CD4-positive, alpha-beta T cell treated with Interferon gamma for 1 hour (primary cell): ENCODE results near the gene VCPKMT.
A peak's percentile ranks its signal among the peaks of the same experiment; 100 is the strongest.

Experiments used
- DNase-seq: peaks from one replicate; pipeline ENCODE4 v3.0.0-alpha.2; 2020

The VCPKMT gene

DNA sequence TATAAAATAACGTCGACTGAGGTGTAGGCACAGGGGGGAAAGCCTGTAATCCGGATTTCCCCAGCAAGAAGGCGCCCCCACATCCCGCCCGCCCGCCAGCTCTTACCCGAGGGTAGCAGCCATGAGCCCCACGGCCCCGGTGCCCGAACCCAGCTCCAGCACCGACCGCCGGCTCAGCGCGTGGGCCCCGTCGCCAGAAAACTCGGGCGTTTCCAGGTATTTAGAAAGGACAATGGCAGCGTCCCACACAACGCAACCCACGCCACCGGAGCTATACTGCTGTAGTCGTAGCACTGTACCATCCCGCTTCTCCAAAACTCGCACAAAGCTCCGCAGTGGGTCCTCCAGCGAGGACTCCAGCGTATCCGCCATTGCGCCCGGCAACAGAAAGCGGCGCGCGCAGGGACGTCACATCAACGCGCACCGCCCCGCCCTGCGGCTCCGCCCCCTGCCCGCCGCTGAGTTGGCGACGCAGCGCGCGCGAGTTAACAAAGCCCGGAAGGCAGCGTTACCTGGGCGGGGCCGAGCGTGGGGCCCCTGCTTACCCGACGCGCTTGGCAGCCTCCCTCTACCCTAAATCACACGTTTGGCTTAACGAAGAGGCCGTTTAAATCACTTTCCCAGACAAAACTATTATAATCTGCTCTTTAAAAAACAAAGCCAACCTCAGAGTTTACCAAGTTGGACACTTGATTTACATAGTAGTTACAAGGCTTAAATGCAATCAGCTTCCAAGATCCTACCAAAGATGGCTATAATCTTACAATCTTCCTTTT, at the start of gene VCPKMT:
TSS of gene VCPKMT (minus strand) at position 392 of the 776 bp plus-strand sequence. CDS start at position 372, 20 bp downstream.
- DNase-seq = peak; percentile 93

DNA sequence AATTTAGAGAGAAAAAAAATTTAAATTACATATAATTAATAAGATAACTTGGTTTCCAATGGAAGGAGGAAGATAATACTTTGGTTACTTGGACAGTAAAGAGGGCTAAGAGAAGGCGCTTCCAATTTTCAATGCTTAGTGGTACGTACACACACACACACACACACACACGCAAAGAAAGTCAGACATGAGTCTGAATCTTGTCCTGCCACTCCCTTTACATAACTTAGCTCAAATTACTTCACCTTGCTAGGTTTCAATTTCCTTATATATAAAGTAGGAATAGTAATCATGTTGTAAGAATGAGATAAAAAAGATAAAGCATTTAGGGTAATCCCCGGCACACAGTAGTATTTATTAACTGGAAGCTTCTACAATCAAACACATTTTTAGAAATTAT, 39.7 kb upstream of the VCPKMT start:
- DNase-seq = no peak

DNA sequence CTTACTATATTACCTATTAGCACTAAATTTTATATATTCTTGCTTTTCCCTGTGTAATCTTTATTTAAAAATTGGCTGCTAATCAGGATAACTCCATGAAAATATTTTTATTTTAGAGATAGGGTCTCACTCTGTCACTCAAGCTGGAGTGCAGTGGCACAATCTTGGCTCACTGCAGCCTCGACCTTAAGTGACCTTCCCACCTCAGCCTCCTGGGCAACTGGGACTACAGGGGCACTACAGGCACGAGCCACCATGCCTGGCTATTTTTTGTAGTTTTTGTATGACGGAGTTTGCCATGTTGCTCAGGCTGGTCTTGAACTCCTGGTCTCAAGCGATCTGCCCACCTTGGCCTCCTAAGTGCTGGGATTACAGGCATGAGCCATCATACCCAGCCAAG, 32.4 kb upstream of the VCPKMT start:
- DNase-seq = no peak

DNA sequence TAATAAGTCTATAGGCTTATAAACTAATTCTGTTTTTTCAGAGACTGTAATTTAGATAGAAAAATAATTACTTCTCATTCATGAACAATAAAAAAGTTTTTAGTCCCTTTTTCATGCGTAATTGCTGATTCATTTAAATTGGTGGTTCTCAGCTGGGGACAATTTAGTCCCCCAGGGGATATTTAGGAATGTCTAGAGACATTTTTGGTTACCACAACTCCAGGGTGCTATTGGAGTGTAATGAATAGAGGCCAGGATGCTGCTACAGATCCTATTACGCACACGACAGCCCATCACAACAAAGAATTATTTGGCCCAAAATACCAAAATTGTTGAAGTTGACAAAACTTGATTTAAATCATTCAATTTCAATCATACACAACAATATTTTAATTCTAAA, 22.8 kb upstream of the VCPKMT start:
- no peak for DNase-seq

DNA sequence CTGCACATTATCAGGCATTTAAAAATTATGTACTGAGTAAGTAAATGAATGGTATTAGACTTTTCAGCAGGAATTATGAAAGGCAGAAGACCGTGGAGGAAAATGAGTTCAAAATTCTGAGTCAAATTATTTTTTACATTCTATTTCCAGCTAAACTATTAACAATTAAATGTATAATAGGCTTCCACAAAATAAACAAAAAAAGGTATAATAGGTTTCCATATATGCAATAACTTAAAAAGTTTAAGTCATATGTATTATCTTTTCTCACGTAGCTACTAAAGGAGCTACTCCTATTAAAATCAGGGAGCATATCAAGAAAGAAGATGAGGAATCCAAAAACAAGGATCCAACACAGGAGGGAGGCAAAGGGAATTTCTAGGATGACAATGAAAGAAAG, 11.4 kb upstream of the VCPKMT start:
- no peak for DNase-seq

DNA sequence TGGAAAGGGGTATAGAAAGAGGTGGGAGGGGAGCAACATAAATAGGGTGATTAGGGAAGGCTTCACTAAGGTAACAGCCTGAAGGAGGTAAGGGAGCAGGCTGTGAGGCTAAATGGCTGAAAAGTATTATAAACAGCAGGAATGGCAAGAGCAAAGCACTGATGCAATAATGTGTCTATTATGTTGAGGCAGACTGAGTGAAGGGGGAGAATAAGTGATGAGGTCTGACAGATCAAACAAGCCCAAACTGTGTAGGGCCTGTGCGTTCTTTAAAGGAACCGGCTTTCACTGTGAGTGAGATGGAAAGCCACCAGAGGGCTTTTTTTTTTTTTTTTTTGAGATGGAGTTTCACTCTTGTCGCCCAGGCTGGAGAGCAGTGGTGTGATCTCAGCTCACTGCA, 6.7 kb upstream of the VCPKMT start:
- DNase-seq = no peak

DNA sequence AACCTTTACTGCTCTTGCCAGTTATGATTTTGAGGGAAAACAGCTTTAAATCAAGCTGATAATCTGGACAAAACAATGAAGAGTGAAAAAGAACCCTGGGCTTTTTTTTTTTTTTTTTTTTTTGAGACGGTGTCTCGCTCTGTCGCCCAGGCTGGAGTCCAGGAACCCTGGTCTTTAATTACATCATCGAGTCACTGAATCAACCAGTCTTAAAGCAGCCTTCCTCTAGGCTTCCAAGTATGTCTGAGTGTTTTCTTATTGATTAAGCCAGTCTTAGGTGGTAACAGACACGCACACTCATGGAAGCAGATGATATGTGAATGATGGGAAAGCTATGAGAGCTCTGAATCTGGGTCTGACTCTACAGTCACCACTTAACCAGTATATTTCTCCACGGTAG, 5.9 kb upstream of the VCPKMT start:
- no peak for DNase-seq

DNA sequence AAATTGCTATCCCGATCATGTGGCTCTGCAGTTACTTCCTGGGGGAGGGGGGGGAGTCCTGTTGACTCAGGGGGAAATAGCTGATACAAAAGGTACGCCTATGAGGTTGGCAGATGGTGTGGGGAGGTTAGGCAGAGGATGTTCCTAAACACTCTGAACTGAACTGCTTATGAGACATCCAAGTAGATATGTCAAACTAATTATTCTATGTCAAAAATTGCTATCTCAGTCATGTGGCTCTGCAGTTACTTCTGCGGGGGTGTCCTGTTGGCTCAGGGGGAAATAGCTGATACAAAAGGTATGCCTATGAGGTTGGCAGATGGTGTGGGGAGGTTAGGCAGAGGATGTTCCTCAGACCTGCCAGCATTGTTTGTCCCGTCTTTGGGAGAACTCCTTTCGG, 5.1 kb upstream of the VCPKMT start:
- DNase-seq = no peak

DNA sequence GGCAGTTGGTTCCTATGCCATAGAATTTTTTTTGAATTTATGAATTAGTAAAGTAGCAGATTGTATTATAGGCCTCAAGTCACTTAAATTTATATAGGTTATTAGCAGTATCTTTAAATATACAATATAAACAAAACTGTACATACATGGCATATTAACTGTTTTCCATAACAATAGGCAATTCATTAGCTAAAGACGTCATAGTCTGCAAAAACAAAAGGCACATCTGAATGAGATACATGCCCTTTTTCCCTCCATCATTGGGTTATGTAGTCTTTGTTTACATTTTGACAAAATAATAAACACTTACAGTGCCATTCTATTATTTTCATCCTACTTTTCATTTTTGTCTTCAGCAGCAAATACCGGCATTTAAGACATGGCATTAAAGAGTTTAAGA, 1.1 kb upstream of the VCPKMT start:
- no peak for DNase-seq

DNA sequence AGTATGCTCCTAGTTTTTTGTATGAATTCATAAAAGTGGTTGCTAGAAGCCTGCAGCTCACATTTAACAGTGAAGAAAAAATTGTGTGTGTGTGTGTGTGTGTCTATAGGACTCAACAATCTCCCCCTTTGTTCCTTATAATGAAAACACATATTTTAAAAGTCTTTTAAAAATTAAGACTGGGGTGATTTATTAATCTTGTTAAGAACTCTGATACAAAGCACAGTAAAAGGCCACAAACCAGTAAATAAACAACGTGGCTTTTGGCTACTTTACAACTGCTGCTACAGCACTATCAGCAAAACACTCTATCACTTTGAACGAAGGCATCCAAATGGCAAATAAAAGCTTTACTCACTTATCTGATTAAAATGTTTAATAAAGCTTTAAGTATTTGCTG, 594 bp upstream of the VCPKMT start:
- no peak for DNase-seq

DNA sequence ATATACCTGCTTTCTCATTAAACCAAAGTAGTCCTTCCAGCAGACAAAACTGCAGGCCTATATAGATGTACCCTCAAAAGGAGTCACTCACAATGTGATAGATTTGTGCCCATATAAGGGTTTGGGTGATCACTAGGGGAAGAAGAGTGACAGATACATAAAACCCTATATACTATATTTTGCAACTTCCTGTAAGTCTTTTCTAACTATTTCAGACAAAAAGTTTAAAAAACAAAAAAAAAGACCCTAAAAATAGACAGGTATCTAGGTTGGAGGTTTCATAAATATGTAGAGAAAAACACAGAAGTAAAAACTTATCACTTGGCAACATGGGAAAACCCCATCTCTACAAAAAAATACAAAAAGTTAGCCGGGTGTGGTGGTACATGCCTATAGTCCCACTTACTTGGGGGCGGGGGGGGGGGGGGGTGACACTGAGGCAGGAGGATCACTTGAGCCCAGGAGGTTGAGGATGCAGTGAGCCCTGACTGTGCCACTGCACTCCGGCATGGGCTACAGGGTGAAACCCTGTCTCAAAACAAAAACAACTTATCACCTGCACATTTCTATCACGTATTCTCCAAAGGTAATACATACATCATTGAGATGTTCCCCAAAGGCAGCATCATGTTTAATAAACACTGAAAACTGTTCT, 2.9 kb downstream of the VCPKMT start:
- peak; percentile 36 for DNase-seq

DNA sequence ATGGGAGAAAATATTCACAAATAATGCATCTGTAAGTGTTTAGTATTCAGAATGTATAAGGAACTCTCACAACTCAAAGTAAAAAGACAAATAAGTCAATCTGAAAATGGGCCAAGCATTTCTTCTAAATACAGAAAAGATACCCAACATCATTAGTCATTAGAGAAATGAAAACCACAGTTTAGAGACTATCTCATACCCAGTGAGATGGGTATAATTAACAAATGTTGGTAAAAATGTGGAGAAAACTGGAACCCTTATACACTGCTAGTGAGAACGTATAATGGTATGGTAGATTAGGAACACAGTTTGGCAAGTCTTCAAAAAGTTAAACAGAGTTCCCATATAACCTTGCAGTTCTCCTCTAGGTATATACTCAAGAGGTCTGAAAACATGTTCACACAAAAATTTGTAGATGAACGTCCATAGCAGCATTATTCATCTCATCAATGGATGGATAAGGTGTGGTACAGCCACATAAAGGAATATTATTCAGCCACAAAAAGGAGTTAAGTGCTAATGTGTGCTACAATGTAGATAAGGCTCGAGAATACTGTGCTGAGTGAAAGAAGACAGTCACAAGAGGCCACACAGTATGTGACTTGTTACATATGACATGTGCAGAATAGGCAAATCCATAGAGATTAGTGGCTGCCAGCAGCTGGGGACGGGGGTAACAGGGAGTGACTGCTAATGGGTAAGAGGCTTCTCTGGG, 5.9 kb downstream of the VCPKMT start:
- no peak for DNase-seq

DNA sequence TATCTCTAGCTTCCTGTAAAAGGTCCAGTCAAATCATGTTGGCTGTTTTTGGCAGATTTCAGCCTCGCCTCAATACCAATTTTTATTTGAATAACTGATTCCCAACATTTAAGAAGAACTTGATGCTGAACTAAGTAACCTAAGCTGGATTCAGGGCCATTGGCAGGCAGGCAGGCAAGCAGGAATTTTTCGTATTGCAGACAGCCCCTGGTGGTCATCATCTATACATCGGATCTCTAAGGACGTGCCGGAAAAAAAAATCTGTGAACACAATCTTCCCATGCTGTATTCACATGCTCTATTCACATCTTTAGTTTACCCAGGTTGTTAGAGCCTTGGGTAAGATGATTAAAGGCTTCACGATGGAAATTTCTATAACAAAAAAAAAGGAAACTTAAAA, 7.0 kb downstream of the VCPKMT start:
- DNase-seq = no peak

DNA sequence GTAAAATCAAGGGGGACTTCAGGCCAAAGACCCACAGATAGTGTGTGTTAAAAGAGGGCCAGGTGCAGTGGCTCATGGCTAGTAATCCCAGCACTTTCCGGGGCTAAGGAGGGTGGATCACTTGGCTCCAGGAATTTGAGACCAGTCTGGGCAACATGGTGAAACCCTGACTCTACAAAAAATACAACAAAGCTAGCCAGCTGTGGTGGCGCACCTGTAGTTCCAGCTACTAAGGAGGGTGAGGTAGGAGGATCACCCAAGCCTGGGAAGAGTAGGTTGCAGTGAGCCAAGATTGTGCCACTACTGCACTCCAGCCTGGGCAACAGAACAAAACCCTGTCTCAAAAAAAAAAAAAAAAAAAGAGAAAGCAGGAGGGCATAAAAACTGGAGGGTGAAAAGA, 8.5 kb downstream of the VCPKMT start:
- no peak for DNase-seq

DNA sequence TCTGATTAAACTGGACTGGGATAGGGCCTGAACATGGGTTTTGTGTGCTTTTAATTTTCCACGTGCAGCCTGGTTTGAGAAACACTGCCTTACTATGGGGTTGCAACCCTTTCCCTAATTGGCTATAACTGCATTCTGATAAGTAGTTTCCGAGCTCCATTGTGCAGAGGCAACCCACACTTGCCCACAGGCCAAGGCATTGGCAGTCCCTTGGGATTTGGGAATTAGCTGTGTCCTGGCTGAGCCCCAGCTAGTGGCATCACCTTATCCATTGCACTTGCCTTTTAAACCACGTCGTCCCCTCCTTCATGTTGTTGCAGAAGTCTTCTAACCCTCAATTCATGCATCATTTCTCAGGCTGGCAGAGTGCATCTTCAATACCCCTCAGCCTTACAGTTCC, 10.2 kb downstream of the VCPKMT start:
- DNase-seq = no peak

DNA sequence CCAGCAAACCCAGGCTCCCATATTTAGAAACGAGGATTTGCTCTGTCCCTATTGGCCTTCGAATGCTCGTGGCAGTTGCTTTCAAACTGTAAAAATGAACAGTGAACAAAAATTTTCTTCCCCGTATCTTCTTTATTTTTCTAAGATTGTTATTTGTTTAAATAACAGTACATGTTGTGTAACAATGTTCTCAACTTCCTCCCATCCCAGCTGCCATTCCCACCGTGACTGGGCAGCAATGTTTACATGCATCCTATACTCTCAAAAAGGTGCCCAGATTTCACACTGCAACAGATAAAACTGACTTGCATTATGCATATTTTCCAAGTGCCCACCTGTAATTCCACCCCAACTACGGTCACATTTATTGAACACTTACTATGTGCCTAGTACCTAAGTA, 12.8 kb downstream of the VCPKMT start:
- DNase-seq = no peak

DNA sequence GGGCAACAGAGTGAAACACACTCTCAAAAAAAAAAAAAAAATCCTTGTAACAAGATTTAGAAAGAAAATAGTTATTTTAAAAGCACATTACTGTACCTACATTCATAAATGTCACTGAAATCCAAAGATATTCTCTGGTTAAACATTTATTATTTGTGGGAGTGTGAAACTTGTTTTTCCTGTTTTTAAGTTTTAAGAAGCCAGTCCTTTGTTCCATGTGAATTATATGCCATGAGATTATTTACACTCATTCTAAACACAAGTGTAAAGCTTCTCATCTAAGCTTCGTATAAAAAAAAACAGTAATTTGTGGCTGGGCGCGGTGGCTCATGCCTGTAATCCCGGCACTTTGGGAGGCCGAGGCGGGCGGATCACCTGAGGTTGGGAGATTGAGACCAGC, 15.0 kb downstream of the VCPKMT start:
- DNase-seq = no peak

DNA sequence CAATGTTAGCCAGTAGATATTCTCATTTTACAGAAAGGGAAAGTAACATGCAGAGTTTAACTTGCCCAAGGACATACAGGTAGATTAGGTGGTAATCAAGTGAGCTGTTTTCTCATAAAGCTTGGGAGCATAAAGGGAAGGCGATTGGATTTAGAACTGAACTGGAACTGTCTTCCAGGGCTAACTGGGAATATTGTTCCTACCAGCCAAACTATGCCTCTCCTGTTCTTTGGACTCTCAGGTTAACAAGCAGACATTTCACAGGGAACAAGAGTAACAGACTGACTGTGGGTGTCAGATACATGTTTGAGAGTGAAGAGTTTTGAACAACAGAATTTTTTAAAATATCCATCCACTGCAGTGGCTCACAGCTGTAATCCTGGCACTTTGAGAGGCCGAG, 15.6 kb downstream of the VCPKMT start:
- DNase-seq = no peak

DNA sequence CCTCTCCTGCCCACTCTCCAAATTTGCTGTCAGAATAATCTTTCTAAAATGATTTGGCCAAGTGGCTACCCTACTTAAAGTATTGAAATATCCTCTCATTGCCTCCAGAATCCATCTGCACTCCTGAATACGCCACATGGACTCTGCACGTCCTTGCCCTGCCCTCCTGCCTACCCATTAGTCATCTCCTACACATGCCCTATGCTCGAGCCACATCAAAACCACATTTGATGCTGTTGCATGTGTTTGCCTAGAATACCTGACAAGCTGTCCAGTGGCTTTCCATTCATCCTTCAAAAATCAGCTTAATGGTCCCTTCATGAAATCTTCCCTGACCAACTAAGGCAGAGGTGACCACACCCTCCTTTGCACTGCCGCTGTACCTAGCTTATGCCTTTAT, 17.0 kb downstream of the VCPKMT start:
- DNase-seq = no peak

DNA sequence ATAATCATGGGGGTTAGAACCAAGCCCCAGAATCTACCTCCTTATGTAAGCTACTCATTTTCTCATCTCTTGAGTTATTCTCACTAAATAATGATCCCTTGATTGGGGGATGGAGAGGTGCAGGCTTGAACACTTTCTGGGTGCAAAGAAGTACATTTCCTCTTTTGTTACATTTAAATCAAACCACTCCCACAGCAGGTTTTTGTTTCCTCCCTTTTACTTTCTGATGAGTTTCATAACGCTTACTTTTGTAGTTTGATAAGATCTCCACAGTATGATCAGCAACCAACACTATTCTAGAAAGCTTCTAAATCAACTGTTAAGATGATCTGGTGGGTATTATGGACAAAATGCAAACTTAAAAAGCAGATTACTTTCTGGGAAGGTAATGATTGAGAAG, 20.5 kb downstream of the VCPKMT start:
- DNase-seq = no peak

DNA sequence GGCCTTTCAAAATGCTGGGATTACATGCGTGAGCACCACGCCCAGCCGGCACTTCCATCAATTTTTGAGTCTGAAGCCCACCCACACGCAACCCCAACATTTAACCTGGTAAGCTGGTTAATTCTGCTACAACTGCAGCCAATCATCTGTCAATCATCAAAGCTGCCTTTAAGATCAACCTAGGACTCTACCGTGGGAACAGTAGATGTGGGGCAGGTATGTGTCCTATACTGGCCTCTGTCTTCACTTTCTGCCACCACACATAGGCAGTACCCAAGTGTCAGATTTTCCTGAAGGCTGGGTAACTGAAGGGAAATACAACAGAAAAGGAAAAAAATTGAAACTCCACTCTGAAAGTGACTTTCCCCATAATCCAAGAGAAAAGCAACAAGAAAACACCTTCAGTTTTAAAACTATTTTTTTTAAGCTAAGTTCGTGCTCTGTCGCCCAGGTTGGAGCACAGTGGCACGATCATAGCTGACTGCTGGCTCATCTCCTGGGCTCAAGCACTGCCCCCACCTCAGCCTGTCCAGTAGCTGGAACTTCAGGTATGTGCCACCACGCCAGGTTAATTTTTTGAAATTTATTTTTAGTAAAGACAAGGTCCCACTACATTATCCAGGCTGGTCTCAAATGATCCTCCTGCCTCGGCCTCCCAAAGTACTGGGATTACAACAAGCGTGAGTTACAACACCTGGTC, 22.2 kb downstream of the VCPKMT start:
- DNase-seq = no peak

DNA sequence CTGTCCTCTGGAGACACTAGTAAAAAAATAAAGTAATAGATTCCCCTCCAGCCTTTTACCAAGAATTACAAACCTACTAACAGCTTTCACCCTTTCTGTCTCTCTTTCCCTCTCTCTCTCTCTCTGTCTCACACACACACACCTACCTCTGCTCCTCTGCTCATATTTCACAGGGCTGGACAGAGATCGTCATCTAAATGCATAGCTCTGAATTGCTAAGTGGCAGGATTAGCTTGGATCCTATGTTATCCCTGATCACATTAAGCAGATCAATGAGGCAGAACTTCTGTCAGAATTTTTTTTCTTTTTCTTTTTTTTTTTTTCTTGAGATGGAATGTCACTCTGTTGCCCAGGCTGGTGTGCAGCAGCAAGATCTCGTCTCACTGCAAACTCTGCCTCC, 22.9 kb downstream of the VCPKMT start:
- no peak for DNase-seq

DNA sequence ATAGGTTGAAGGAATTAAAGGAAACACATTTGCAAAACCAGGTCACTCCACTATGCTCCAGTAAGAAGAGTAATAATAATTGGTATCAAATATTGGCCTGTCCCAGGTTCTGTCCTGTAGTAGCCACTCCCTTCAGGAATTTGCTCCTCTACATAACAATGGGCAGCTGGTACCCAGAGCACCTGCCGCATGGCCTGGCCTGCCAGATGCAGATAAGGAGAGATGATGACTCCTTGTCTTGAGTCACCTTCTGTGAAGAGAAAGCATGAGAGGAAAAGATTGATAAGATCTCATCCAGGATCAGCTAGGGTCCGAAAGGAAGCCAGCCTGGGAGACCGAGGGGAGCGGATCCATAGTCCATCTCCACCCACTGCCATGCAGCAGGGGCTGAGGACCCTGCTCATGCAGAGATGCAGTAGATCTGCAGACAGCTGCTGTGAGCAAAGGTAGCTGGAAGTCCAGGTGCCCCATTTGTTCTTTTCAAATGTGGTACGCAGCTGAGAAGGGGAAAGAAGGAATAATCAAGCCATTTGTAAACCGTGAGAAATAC, 24.3 kb downstream of the VCPKMT start:
- no peak for DNase-seq
